ENCODE data around the gene SC5D.

GRCh38 chr11:121329781-121330395 lies 37.3 kb downstream of the SC5D start:
- TF ChIP-seq USF1 (CRISPR knock-in tag; IDR thresholded peaks at IDR 0.05): no peak
- no peak for TF ChIP-seq SP1 (CRISPR knock-in tag; conservative IDR thresholded peaks at IDR 0.05)
- TF ChIP-seq CTCF (IDR thresholded peaks at IDR 0.05): no peak
- TF ChIP-seq ESRRA (CRISPR knock-in tag; IDR thresholded peaks at IDR 0.05; ENCODE audit: borderline replicate concordance): no peak
- no peak for TF ChIP-seq TCF7 (CRISPR knock-in tag; IDR thresholded peaks at IDR 0.05; ENCODE audit: low read depth)
- TF ChIP-seq NR3C1 (CRISPR knock-in tag; conservative IDR thresholded peaks at IDR 0.05; ENCODE audit: low read depth): no peak
- TF ChIP-seq NR1H2 (CRISPR knock-in tag; IDR thresholded peaks at IDR 0.05): no peak
- no peak for TF ChIP-seq ZNF232 (CRISPR knock-in tag; IDR thresholded peaks at IDR 0.05)
- TF ChIP-seq ZSCAN18 (CRISPR knock-in tag; IDR thresholded peaks at IDR 0.05): no peak
- no peak for TF ChIP-seq ZNF423 (CRISPR knock-in tag; IDR thresholded peaks at IDR 0.05)
- TF ChIP-seq GABPB1 (CRISPR knock-in tag; IDR thresholded peaks at IDR 0.05): no peak
